Gastrocnemius medialis (tissue), 4 donors: ENCODE measurements around the gene TMEM158.

ENCODE experiments used
- CTCF ChIP-seq, 5 experiments: fragments of 450-650 bp in 3 of 5; fragments of 200-600 bp in 2 of 5; sonication (generic) in 2 of 5; IDR thresholded peaks in 4 of 5; conservative IDR thresholded peaks in 1 of 5; 1 replicate in 4 of 5; 2 replicates in 1 of 5; pipeline ENCODE4 v1.5.1; 2016 to 2019; ENCODE audit warnings: antibody characterized with exemption in 5 of 5, mild to moderate bottlenecking in 3 of 5, moderate library complexity in 3 of 5
- POLR2A ChIP-seq, 2 donors: fragments of 450-650 bp; IDR thresholded peaks; one replicate each; pipeline ENCODE4 v1.6.1; 2017; ENCODE audit warnings: antibody characterized with exemption in 2 of 2, mild to moderate bottlenecking in 2 of 2, moderate library complexity in 2 of 2

GRCh38 chr3:45191924-45192417, 34.1 kb downstream of the TMEM158 start:
- TF ChIP-seq CTCF (IDR thresholded peaks at IDR 0.05 in 4 of 5, conservative IDR thresholded peaks at IDR 0.05 in 1 of 5) (no peak), POLR2A (IDR thresholded peaks at IDR 0.05) (no peak)
